HG03565 (cell line): ENCODE data around the gene LPIN2.

ENCODE experiments used
- ATAC-seq: cut with Tn5 transposase; IDR thresholded peaks from one replicate; pipeline ENCODE4 v1.9.1; 2021; ENCODE audit warnings: mild to moderate bottlenecking, moderate library complexity; ENCODE audit not compliant: unreplicated experiment

Gene LPIN2

GRCh38 chr18:2964361-2965010 lies 48.5 kb downstream of the LPIN2 start:
- no peak for ATAC-seq
